HEK293 (cell line): ENCODE data around the gene KREMEN1.

ENCODE experiments used
- HOXA7 ChIP-seq: sonication (generic); formaldehyde crosslinking; IDR thresholded peaks from 2 replicates; pipeline ENCODE4 v1.8.1; 2022; ENCODE audit warnings: missing genetic modification reagents, borderline replicate concordance
- ZNF211 ChIP-seq: fragments of 450-650 bp; formaldehyde crosslinking; IDR thresholded peaks from 2 replicates; pipeline ENCODE4 v1.5.1; 2016; ENCODE audit warnings: low read depth, missing biosample characterization, missing genetic modification characterization
- ZNF585B ChIP-seq: fragments of 450-650 bp; formaldehyde crosslinking; IDR thresholded peaks from 2 replicates; pipeline ENCODE4 v1.5.1; 2016; ENCODE audit warnings: missing biosample characterization, missing genetic modification characterization
- TF ChIP-seq, protein P1 (sequence below): fragments of 450-650 bp; formaldehyde crosslinking; IDR thresholded peaks from 2 replicates; pipeline ENCODE4 v1.5.1; 2016; ENCODE audit warnings: missing biosample characterization, missing genetic modification characterization

- no peak for TF ChIP-seq ZNF585B
- TF ChIP-seq, protein P1, sequence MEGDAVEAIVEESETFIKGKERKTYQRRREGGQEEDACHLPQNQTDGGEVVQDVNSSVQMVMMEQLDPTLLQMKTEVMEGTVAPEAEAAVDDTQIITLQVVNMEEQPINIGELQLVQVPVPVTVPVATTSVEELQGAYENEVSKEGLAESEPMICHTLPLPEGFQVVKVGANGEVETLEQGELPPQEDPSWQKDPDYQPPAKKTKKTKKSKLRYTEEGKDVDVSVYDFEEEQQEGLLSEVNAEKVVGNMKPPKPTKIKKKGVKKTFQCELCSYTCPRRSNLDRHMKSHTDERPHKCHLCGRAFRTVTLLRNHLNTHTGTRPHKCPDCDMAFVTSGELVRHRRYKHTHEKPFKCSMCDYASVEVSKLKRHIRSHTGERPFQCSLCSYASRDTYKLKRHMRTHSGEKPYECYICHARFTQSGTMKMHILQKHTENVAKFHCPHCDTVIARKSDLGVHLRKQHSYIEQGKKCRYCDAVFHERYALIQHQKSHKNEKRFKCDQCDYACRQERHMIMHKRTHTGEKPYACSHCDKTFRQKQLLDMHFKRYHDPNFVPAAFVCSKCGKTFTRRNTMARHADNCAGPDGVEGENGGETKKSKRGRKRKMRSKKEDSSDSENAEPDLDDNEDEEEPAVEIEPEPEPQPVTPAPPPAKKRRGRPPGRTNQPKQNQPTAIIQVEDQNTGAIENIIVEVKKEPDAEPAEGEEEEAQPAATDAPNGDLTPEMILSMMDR (tag by site-specific recombination) = no peak
- TF ChIP-seq HOXA7 = no peak
- TF ChIP-seq ZNF211 (tag by site-specific recombination) = no peak
These were observed 54.0 kb downstream of the KREMEN1 start for GRCh38 chr22:29126670-29127395.
